OCI-LY1 (cell line): ENCODE measurements around the gene LRCH1.

Source experiments
- CTCF ChIP-seq: fragments of 200-600 bp; sonication (generic), shearing (Covaris generic); IDR thresholded peaks from 2 replicates; pipeline ENCODE4 v1.5.1; 2017; ENCODE audit warnings: mild to moderate bottlenecking, antibody characterized with exemption, low read length, moderate library complexity, mixed read lengths
- EZH2 ChIP-seq: fragments of 200-600 bp; sonication (generic), shearing (Covaris generic); IDR thresholded peaks from 2 replicates; pipeline ENCODE4 v1.8.0; 2017; ENCODE audit warnings: borderline replicate concordance, mixed run types, mild to moderate bottlenecking, antibody characterized with exemption, low read length, moderate library complexity, mixed read lengths

GRCh38 chr13:46684287-46685001 lies 131.5 kb downstream of the LRCH1 start:
- TF ChIP-seq CTCF, result no peak
- no peak for TF ChIP-seq EZH2
